HK-2 (cell line): ENCODE results near the gene DYNLT2B.
"Not testable (repeated sequence)": the region's sequence is repeated elsewhere in the genome, so short reads cannot be mapped to it uniquely, and the experiment has no call there.

Experiments used
- DNase-seq: peaks from one replicate; pipeline ENCODE4 v3.0.0-alpha.2; 2018; ENCODE audit not compliant: unreplicated experiment

Gene DYNLT2B

GRCh38 chr3:196272826-196273225 lies 45.2 kb downstream of the DYNLT2B start:
- DNase-seq = no peak

DNA sequence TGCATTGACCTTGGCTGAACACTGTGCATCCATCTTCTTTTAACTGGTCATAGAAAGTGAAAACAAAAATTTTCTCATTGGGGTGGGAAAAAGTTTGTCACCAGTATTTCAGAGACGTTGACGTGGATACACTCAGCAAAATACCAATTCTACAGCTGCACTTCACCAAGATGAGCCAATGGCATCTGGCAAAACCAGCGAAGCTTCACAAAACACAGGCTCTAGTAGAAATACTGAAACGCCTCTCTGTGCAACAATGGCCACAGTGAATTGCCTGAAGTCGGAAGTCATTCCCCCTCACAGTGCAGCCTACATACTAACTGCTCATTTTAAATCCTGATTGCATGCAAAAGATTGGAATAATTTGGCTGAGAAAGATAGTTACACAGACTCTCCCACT lies 47.5 kb downstream of the DYNLT2B start:
- no peak for DNase-seq

DNA sequence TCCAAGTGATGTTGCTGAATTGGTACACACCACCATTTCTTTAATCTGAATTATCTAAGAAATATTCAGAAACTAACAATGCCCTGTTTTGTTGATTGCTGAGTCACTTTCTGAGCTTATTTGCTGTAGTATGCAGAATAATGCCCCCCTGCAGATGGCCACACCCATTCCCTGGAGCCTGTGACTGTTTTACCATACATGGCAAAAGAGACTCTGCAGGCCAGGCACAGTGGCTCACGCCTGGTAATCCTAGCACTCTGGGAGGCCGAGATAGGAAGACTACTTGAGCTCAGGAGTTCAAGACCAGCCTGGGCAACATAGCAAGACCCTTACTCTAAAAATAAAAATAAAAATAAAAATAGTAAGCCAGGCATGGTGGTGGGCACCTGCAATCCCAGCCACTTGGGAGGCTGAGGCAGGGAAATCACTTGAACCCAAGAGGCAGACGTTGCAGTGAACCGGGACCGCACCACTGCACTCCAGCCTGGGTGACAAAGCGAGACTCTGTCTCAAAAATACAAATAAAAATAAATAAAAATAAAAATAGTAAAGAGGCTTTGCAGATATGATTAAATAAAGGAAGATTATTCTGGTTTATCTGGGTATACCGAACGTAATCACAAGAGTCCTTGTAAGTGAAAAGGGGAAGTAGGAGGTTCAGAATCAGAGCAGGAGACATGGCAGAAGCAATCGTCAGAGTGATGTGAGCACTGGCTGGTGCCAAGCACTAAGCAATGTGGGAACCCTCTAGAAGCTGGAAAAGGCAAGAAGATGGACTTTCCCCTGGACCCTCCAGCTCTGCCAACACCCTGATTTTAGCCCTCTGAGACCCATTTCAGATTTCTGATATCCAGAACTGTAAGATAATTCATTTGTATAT lies 49.5 kb downstream of the DYNLT2B start:
- DNase-seq = peak; percentile 21

DNA sequence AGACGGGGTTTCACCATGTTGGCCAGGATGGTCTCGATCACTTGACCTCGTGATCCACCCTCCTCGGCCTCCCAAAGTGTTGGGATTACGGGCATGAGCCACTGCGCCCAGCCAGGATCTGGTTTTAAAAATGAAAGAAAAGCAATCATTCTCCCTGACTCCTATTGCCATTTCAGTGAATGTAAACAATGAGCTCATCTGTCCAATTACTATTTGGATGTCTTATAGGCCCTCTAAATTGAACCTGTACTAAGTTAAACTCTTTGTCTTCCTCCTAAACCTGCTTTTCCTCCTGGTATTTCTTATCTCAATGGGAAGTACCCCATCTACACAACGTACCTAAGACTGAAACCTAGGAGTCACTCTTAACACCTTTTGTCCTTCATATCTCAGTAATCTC lies 54.2 kb downstream of the DYNLT2B start:
- no peak for DNase-seq

- no peak for DNase-seq
Measured at GRCh38 chr3:196260784-196261183, 57.3 kb downstream of the DYNLT2B start.

DNA sequence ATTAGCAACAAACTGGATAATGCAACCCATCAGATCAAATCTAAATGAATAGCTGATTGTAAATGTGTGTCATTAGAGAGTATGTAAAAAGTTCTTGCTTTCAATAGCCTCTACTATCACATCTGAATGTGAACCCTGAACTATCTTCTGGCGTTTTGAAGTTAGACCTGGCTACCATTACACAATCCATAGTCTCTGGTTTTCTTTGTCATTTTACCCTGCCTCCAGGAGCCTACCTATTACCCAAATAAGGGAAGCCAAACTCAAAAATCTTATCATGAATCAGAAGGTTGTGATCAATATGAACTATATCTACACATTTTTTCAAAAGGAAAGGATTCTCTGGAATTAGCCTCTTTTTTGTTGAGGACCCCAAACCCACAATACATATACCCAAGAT lies 62.3 kb downstream of the DYNLT2B start:
- no peak for DNase-seq

GRCh38 chr3:196254376-196255283 lies 63.4 kb downstream of the DYNLT2B start:
- DNase-seq = no peak

- DNase-seq = no peak
Measured at GRCh38 chr3:196251918-196252317, 66.1 kb downstream of the DYNLT2B start.

GRCh38 chr3:196246612-196247308 lies 71.3 kb downstream of the DYNLT2B start:
- DNase-seq = no peak

DNA sequence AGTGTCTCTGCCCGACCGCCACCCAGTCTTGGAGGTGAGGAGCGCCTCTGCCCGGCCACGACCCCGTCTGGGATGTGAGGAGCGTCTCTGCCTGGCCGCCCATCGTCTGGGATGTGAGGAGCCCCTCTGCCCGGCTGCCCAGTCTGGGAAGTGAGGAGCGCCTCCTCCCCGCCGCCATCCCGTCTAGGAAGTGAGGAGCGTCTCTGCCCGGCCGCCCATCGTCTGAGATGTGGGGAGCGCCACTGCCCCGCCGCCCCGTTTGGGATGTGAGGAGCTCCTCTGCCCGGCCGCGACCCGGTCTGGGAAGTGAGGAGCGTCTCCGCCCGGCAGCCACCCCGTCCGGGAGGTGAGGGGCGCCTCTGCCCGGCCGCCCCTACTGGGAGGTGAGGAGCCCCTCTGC lies 73.9 kb downstream of the DYNLT2B start:
- DNase-seq = not testable (repeated sequence)

- DNase-seq = no peak
Measured at GRCh38 chr3:196241704-196242103, 76.3 kb downstream of the DYNLT2B start.
